ENCODE measurements around the gene CACNA1C.

The CACNA1C gene

GRCh38 chr12:2413999-2414792 lies 361.4 kb downstream of the CACNA1C start:
- no peak for DNase-seq (ENCODE audit: low read depth in 2 of 2)

GRCh38 chr12:2414810-2415567 lies 362.2 kb downstream of the CACNA1C start:
- DNase-seq (ENCODE audit: low read depth in 2 of 2), result no peak

DNA sequence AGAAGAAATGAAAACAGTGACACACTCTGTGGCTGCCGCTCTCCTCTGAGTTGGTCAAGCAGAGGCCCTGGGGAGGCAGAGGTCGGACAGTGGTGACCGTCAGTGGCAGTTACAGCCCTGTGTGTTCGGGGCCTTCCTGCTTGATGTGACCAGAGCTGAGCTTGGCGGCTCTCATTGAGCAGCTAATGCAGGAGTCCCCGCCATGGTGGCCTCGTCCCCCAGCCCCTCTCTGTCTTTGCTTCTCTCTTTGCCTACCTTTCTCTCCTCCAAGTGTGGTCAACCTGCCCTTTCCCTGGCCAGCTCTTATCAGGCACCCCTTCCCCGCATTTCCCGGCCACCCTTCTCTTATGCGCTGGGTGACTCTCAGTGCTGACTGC lies 362.8 kb downstream of the CACNA1C start:
- no peak for DNase-seq (ENCODE audit: low read depth in 2 of 2)

- no peak for DNase-seq (ENCODE audit: low read depth in 2 of 2)
Measured at GRCh38 chr12:2416158-2416557, 363.4 kb downstream of the CACNA1C start.

GRCh38 chr12:2417481-2418160 lies 364.8 kb downstream of the CACNA1C start:
- no peak for DNase-seq (ENCODE audit: low read depth in 2 of 2)

- DNase-seq (ENCODE audit: low read depth in 2 of 2), result no peak
Measured at GRCh38 chr12:2418579-2418978, 365.8 kb downstream of the CACNA1C start.

DNA sequence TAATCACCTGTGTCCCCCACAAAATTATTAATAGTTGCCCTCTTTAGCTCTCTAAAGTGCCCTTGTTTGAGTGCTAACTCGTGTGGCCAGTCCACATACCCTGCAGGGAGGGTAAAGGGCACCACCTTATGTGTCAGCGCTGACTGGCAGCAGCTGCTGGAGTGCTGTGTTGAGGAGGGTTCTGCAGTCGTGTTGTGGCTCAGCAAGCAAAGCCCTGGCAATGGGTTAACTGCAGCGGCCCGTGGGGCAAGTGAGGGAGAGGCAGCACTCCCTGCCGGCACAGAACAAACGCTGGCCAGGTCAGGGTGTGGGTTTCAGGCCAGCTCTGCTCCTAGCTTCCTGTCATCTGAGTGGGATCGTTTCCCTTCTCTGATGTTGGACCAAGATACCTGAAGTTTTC lies 369.8 kb downstream of the CACNA1C start:
- DNase-seq (ENCODE audit: low read depth in 2 of 2), result no peak

DNA sequence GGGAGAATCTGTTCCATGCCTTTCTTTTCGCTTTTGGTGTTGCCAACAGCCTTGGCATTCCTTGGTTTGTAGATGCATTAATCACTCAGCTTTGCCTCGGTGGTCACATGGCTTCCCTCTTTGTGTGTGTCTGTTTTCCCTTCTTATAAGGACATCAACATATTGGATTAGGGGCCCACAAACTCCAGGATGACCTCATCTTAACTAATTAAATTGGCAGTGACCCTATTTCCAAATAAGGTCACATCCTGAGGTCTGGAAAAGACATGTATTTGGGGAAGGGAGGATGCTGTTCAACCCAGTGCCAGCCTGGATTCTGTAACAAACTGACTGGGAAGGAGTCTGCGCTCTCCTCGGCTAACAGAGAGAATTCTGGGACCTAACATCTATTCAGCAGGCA lies 376.2 kb downstream of the CACNA1C start:
- no peak for DNase-seq (ENCODE audit: low read depth in 2 of 2)

GRCh38 chr12:2431810-2432209 lies 379.0 kb downstream of the CACNA1C start:
- no peak for DNase-seq (ENCODE audit: low read depth in 2 of 2)

DNA sequence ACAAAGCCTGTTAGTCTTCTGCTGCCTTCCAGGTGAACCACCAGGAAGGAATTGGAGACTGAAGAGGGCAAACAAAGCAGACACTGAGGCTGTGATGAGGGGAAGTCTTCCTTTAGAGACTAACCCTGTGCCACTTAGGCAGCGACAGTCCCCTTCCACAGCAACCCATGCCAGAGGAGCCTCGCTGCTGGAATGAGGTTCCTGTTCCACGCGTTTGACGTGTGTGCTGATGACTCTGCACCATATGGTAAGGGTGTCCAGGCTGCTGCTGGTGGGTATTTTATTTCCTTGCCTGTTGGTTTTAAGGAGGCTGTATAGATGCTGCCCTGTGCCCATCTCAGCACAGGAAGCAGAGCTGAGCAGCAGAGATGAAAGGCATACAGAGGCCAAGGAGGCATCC lies 380.1 kb downstream of the CACNA1C start:
- DNase-seq (ENCODE audit: low read depth in 2 of 2), result no peak

GRCh38 chr12:2435511-2435910 lies 382.7 kb downstream of the CACNA1C start:
- DNase-seq (ENCODE audit: low read depth in 2 of 2), result no peak

DNA sequence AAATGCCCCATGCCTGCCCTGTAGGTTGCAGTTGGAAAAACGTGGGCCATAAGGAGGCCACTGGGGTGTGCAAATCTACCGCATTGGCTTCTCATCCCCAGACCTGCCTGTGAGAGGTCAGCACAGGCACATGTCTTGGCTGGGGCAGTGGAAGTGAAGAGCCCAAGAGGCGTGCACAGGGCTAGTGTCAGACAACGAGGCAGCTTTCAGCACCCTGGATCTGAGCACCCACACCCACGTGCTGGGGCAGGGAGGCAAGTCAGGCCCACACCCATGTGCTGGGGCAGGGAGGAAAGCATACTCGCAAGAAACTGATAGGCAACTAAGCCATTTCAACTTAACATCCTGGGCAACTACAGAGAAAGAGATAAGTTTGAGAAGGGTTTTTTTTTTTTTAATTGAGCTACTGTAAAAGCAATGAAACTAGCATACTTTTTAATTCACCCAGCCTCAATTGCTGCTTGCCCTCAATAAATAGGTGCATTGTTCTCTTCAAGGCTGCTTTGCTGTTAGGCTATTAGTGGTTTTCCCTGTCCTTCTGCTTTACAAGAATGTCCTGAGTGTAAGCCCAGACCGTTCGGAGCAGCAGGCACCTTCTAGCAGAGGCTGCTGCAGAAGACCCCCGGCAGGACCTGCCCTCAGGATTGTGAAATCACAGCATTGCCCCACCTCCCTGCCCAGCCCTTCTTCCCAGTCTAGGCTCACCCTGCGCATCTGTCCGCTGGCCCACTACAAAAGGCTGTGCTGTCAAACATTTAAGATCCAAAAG lies 386.7 kb downstream of the CACNA1C start:
- no peak for DNase-seq (ENCODE audit: low read depth in 2 of 2)

DNA sequence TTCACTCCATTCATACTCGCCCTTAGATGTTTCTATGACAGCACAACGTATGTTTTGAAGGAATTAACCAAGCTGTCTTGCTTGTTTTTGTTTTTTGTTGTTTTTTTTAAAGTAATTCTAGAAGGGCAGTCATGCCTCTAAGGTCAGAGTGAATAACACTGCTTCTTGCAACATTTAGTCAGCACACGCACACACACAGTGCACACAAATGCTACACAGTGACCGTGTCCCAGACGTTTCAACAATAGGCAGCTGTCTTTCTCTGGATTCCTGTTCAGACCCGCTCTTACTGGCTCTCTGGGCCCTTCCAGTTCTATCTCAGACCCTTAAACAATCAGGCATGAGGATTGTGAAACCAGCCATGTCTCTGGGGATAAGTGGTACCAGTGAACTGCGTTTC lies 391.0 kb downstream of the CACNA1C start:
- DNase-seq (ENCODE audit: low read depth in 2 of 2), result no peak

GRCh38 chr12:2445968-2446367 lies 393.2 kb downstream of the CACNA1C start:
- DNase-seq (ENCODE audit: low read depth in 2 of 2), result no peak

- no peak for DNase-seq (ENCODE audit: low read depth in 2 of 2)
Measured at GRCh38 chr12:2447861-2448260, 395.1 kb downstream of the CACNA1C start.

- DNase-seq (ENCODE audit: low read depth in 2 of 2), result no peak
Measured at GRCh38 chr12:2449586-2449985, 396.8 kb downstream of the CACNA1C start.

DNA sequence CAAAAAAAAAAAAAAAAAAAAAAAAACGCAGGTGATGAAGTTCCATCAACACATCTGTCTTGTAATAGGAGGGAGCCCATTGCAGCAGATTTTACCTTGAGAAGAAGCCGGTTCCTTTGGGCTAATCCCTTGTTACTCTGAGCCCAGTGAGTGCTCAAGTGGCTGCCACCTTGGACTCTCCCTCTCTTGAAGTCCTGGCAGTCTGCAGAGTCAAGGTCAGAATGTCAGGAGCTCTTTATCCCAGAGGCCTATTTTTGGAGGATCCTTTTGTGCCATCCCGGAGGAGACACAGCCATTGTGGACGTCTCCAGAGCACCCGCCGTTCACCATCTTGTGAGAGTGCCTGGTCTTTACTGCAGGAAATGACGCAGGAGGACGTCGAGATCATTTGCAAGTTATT lies 397.8 kb downstream of the CACNA1C start:
- DNase-seq (ENCODE audit: low read depth in 2 of 2), result no peak

DNA sequence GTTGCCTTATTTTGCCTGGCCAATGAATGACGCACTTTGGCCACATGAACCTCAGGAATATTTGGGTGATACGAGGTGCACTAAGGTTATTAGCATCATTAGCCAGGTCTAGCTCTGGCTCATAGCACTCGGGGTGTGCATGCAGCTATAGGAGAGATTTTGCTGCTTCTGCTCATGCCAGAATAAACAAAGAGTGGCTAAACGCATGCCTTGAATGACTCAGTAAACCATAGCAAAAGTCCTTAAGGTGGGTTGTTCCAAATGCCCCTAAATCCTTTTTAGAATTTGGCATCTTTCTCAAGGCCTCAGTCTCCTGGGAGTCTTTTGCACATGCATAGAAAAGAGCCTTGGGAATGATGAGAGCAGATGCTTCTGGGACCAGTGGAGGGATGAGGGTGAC lies 398.2 kb downstream of the CACNA1C start:
- no peak for DNase-seq (ENCODE audit: low read depth in 2 of 2)

DNA sequence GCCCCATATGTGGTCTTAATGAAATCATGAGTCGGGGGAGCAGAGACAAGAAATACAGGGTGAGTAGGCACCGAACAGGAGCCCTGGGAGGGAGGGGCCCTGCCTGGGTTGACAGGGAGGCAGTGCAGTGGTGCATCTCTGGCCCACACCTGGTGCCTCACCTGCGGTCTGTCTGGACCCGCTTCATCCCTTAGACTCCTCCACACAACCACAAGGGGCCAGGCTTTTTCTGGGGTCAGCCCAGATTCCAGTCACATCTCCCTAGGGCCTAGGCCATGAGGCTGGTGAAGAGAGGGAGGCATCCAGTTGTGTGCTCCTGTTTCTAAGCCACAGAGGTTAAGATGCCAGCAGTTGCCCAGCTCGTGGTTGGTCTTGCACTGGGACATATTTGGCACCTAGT lies 398.7 kb downstream of the CACNA1C start:
- no peak for DNase-seq (ENCODE audit: low read depth in 2 of 2)

- DNase-seq (ENCODE audit: low read depth in 2 of 2), result no peak
Measured at GRCh38 chr12:2453076-2453760, 400.4 kb downstream of the CACNA1C start.

- DNase-seq (ENCODE audit: low read depth in 2 of 2), result no peak
Measured at GRCh38 chr12:2453761-2454090, 400.9 kb downstream of the CACNA1C start.
